Measurements from ENCODE around the gene ZNF622.

DNA sequence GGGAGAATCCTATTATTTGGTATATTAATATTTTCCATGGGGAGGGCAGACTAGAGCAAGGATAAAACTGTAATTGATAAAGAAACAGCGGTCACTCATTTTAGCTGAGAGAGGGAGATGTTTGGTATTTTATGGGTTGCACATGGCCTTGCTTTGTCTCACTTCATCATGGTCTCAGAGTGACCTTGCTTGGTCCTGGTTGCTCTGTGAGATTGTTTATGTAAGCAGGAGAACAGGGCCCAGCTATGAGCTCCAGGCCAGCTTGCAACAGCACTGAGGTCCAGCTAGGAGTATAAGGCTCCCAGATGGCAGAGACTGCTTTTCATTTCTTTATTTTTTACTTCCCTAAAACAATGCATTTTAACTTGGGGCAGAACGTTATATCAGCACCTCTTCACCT, 50.7 kb downstream of the ZNF622 start:
- TF ChIP-seq, protein P1, sequence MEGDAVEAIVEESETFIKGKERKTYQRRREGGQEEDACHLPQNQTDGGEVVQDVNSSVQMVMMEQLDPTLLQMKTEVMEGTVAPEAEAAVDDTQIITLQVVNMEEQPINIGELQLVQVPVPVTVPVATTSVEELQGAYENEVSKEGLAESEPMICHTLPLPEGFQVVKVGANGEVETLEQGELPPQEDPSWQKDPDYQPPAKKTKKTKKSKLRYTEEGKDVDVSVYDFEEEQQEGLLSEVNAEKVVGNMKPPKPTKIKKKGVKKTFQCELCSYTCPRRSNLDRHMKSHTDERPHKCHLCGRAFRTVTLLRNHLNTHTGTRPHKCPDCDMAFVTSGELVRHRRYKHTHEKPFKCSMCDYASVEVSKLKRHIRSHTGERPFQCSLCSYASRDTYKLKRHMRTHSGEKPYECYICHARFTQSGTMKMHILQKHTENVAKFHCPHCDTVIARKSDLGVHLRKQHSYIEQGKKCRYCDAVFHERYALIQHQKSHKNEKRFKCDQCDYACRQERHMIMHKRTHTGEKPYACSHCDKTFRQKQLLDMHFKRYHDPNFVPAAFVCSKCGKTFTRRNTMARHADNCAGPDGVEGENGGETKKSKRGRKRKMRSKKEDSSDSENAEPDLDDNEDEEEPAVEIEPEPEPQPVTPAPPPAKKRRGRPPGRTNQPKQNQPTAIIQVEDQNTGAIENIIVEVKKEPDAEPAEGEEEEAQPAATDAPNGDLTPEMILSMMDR (IDR thresholded peaks at IDR 0.05 in 8 of 11, conservative IDR thresholded peaks at IDR 0.05 in 3 of 11), result no peak
- no peak for TF ChIP-seq POLR2A (IDR thresholded peaks at IDR 0.05)

Measured in spleen (tissue), 7 donors.